Measurements from ENCODE around the gene PRKG1.

PRKG1 gene

GRCh38 chr10:52257692-52258075, 1183.4 kb downstream of the PRKG1 start:
- H3K4me3 Mint-ChIP-seq, result no peak overlapping the region

GRCh38 chr10:52258799-52259425, 1184.6 kb downstream of the PRKG1 start:
- H3K27me3 Mint-ChIP-seq, result no peaks in the 10 kb centered on the region
- no peaks in the 10 kb centered on the region for H3K9me3 Mint-ChIP-seq
- no peak for ATAC-seq
- no peaks in the 10 kb centered on the region for H3K36me3 Mint-ChIP-seq (ENCODE audit: low read depth)
- H3K4me1 Mint-ChIP-seq, result no peaks in the 10 kb centered on the region
- no peak overlapping the region for H3K4me3 Mint-ChIP-seq
- no peak overlapping the region for H3K27ac Mint-ChIP-seq
- no peak for DNase-seq

More at GRCh38 chr10:52257692-52258075, 1183.4 kb downstream of the PRKG1 start:
- H3K9me3 Mint-ChIP-seq, result no peaks in the 10 kb centered on the region
- H3K27me3 Mint-ChIP-seq, result no peaks in the 10 kb centered on the region
- DNase-seq, result no peak
- H3K4me1 Mint-ChIP-seq, result no peaks in the 10 kb centered on the region
- H3K27ac Mint-ChIP-seq, result no peak overlapping the region
- ATAC-seq, result no peak
- no peaks in the 10 kb centered on the region for H3K36me3 Mint-ChIP-seq (ENCODE audit: low read depth)

- Mint-ChIP-seq H3K36me3 (ENCODE audit: low read depth) (no peaks in the 10 kb centered on the region), H3K9me3 (no peaks in the 10 kb centered on the region), H3K4me1 (no peaks in the 10 kb centered on the region), H3K27me3 (no peaks in the 10 kb centered on the region), H3K27ac (no peak overlapping the region), H3K4me3 (no peak overlapping the region)
- DNase-seq (no peak), ATAC-seq (no peak)
Observed at GRCh38 chr10:52259426-52259812, 1185.1 kb downstream of the PRKG1 start.

- ATAC-seq (no peak), DNase-seq (no peak)
- Mint-ChIP-seq H3K27ac (no peak overlapping the region), H3K36me3 (ENCODE audit: low read depth) (no peaks in the 10 kb centered on the region), H3K27me3 (no peaks in the 10 kb centered on the region), H3K9me3 (no peaks in the 10 kb centered on the region), H3K4me3 (no peak overlapping the region), H3K4me1 (no peaks in the 10 kb centered on the region)
Observed at GRCh38 chr10:52261362-52261761, 1187.1 kb downstream of the PRKG1 start.

- Mint-ChIP-seq H3K36me3 (ENCODE audit: low read depth) (no peaks in the 10 kb centered on the region), H3K4me1 (no peaks in the 10 kb centered on the region), H3K27ac (no peak overlapping the region), H3K4me3 (no peak overlapping the region), H3K9me3 (no peaks in the 10 kb centered on the region), H3K27me3 (no peaks in the 10 kb centered on the region)
- ATAC-seq, result no peak
- no peak for DNase-seq
Observed at GRCh38 chr10:52265131-52265926, 1191.0 kb downstream of the PRKG1 start.

GRCh38 chr10:52266858-52267257, 1192.6 kb downstream of the PRKG1 start:
- Mint-ChIP-seq H3K27ac (no peak overlapping the region), H3K4me3 (no peak overlapping the region), H3K36me3 (ENCODE audit: low read depth) (no peaks in the 10 kb centered on the region), H3K4me1 (no peaks in the 10 kb centered on the region), H3K9me3 (no peaks in the 10 kb centered on the region), H3K27me3 (no peaks in the 10 kb centered on the region)
- ATAC-seq (no peak), DNase-seq (no peak)

- Mint-ChIP-seq H3K27ac (no peak overlapping the region), H3K4me3 (no peak overlapping the region), H3K36me3 (ENCODE audit: low read depth) (no peaks in the 10 kb centered on the region), H3K27me3 (no peaks in the 10 kb centered on the region), H3K9me3 (no peaks in the 10 kb centered on the region), H3K4me1 (no peaks in the 10 kb centered on the region)
- no peak for ATAC-seq
- DNase-seq, result no peak
Observed at GRCh38 chr10:52268790-52269189, 1194.5 kb downstream of the PRKG1 start.

GRCh38 chr10:52269233-52269632, 1194.9 kb downstream of the PRKG1 start:
- Mint-ChIP-seq H3K36me3 (ENCODE audit: low read depth) (no peaks in the 10 kb centered on the region), H3K4me3 (no peak overlapping the region), H3K27ac (no peak overlapping the region), H3K27me3 (no peaks in the 10 kb centered on the region), H3K4me1 (no peaks in the 10 kb centered on the region), H3K9me3 (no peaks in the 10 kb centered on the region)
- no peak for DNase-seq
- no peak for ATAC-seq

GRCh38 chr10:52276163-52276562, 1201.9 kb downstream of the PRKG1 start:
- no peak overlapping the region for H3K27ac Mint-ChIP-seq
- no peaks in the 10 kb centered on the region for H3K27me3 Mint-ChIP-seq
- no peak overlapping the region for H3K4me3 Mint-ChIP-seq
- H3K36me3 Mint-ChIP-seq (ENCODE audit: low read depth), result no peaks in the 10 kb centered on the region
- ATAC-seq (no peak), DNase-seq (no peak)
- H3K4me1 Mint-ChIP-seq, result no peaks in the 10 kb centered on the region
- H3K9me3 Mint-ChIP-seq, result peaks cover 4% of the 10 kb centered on the region

GRCh38 chr10:52276986-52277385, 1202.7 kb downstream of the PRKG1 start:
- Mint-ChIP-seq H3K27me3 (no peaks in the 10 kb centered on the region), H3K4me3 (no peak overlapping the region), H3K9me3 (peaks cover 4% of the 10 kb centered on the region), H3K27ac (no peak overlapping the region), H3K4me1 (no peaks in the 10 kb centered on the region), H3K36me3 (ENCODE audit: low read depth) (no peaks in the 10 kb centered on the region)
- ATAC-seq (no peak), DNase-seq (no peak)

GRCh38 chr10:52279546-52279945, 1205.3 kb downstream of the PRKG1 start:
- Mint-ChIP-seq H3K4me3 (no peak overlapping the region), H3K27ac (no peak overlapping the region), H3K27me3 (no peaks in the 10 kb centered on the region), H3K36me3 (ENCODE audit: low read depth) (no peaks in the 10 kb centered on the region), H3K4me1 (no peaks in the 10 kb centered on the region), H3K9me3 (peaks cover 4% of the 10 kb centered on the region)
- no peak for ATAC-seq
- DNase-seq, result no peak

GRCh38 chr10:52280051-52280450, 1205.8 kb downstream of the PRKG1 start:
- peaks cover 4% of the 10 kb centered on the region for H3K9me3 Mint-ChIP-seq

GRCh38 chr10:52283174-52283573, 1208.9 kb downstream of the PRKG1 start:
- no peaks in the 10 kb centered on the region for H3K4me1 Mint-ChIP-seq
- H3K27me3 Mint-ChIP-seq, result no peaks in the 10 kb centered on the region
- no peak for DNase-seq
- ATAC-seq, result no peak
- H3K36me3 Mint-ChIP-seq (ENCODE audit: low read depth), result no peaks in the 10 kb centered on the region
- no peak overlapping the region for H3K4me3 Mint-ChIP-seq
- no peak overlapping the region for H3K27ac Mint-ChIP-seq
- H3K9me3 Mint-ChIP-seq, result peaks cover 3% of the 10 kb centered on the region

More at GRCh38 chr10:52280051-52280450, 1205.8 kb downstream of the PRKG1 start:
- no peak for DNase-seq
- Mint-ChIP-seq H3K36me3 (ENCODE audit: low read depth) (no peaks in the 10 kb centered on the region), H3K27ac (no peak overlapping the region), H3K4me3 (no peak overlapping the region), H3K4me1 (no peaks in the 10 kb centered on the region), H3K27me3 (no peaks in the 10 kb centered on the region)
- ATAC-seq, result no peak

GRCh38 chr10:52284416-52285013, 1210.2 kb downstream of the PRKG1 start:
- H3K4me1 Mint-ChIP-seq, result no peaks in the 10 kb centered on the region
- no peaks in the 10 kb centered on the region for H3K27me3 Mint-ChIP-seq
- H3K27ac Mint-ChIP-seq, result no peak overlapping the region
- DNase-seq (no peak), ATAC-seq (no peak)
- no peaks in the 10 kb centered on the region for H3K9me3 Mint-ChIP-seq
- no peak overlapping the region for H3K4me3 Mint-ChIP-seq
- H3K36me3 Mint-ChIP-seq (ENCODE audit: low read depth), result no peaks in the 10 kb centered on the region

GRCh38 chr10:52287866-52288265, 1213.6 kb downstream of the PRKG1 start:
- no peaks in the 10 kb centered on the region for H3K36me3 Mint-ChIP-seq (ENCODE audit: low read depth)
- ATAC-seq, result no peak
- no peak overlapping the region for H3K4me3 Mint-ChIP-seq

More at GRCh38 chr10:52287866-52288265, 1213.6 kb downstream of the PRKG1 start:
- no peaks in the 10 kb centered on the region for H3K27me3 Mint-ChIP-seq
- DNase-seq, result no peak
- no peak overlapping the region for H3K27ac Mint-ChIP-seq
- H3K9me3 Mint-ChIP-seq, result no peaks in the 10 kb centered on the region
- H3K4me1 Mint-ChIP-seq, result no peaks in the 10 kb centered on the region

Data from activated naive CD8-positive, alpha-beta T cell treated with anti-CD3 and anti-CD28 coated beads, Interleukin-2, amount 50 U/mL, for 24 hours (primary cell).